HG02870 (cell line): ENCODE measurements around the gene PCP2.
"Not testable (repeated sequence)": the region's sequence is repeated elsewhere in the genome, so short reads cannot be mapped to it uniquely, and the experiment has no call there.

Experiments used
- ATAC-seq: cut with Tn5 transposase; IDR thresholded peaks from one replicate; pipeline ENCODE4 v1.9.1; 2021; ENCODE audit warnings: mild to moderate bottlenecking, moderate library complexity; ENCODE audit not compliant: unreplicated experiment

PCP2 gene

GRCh38 chr19:7662657-7663056 lies 29.1 kb upstream of the PCP2 start:
- ATAC-seq: no peak

GRCh38 chr19:7661744-7662538 lies 28.4 kb upstream of the PCP2 start:
- no peak for ATAC-seq

GRCh38 chr19:7658219-7658686 lies 24.7 kb upstream of the PCP2 start:
- ATAC-seq: no peak

GRCh38 chr19:7657131-7657751 lies 23.7 kb upstream of the PCP2 start:
- no peak for ATAC-seq

GRCh38 chr19:7655581-7655980 lies 22.1 kb upstream of the PCP2 start:
- ATAC-seq: no peak

GRCh38 chr19:7654401-7654800 lies 20.9 kb upstream of the PCP2 start:
- no peak for ATAC-seq

- no peak for ATAC-seq
Measured at GRCh38 chr19:7652061-7652641, 18.6 kb upstream of the PCP2 start.

GRCh38 chr19:7650148-7650547 lies 16.6 kb upstream of the PCP2 start:
- no peak for ATAC-seq

- ATAC-seq: no peak
Measured at GRCh38 chr19:7648265-7649014, 14.9 kb upstream of the PCP2 start.

- ATAC-seq: no peak
Measured at GRCh38 chr19:7647156-7647555, 13.6 kb upstream of the PCP2 start.

GRCh38 chr19:7646426-7646700 lies 12.8 kb upstream of the PCP2 start:
- ATAC-seq: no peak

GRCh38 chr19:7645656-7646425 lies 12.3 kb upstream of the PCP2 start:
- no peak for ATAC-seq

- no peak for ATAC-seq
Measured at GRCh38 chr19:7645163-7645562, 11.6 kb upstream of the PCP2 start.

- ATAC-seq: no peak
Measured at GRCh38 chr19:7644550-7644877, 11.0 kb upstream of the PCP2 start.

- ATAC-seq: not testable (repeated sequence)
Measured at GRCh38 chr19:7643629-7644549, 10.4 kb upstream of the PCP2 start.

- ATAC-seq: no peak
Measured at GRCh38 chr19:7643031-7643415, 9.5 kb upstream of the PCP2 start.

GRCh38 chr19:7642295-7643030 lies 8.9 kb upstream of the PCP2 start:
- ATAC-seq: no peak

GRCh38 chr19:7641290-7642276 lies 8.1 kb upstream of the PCP2 start:
- ATAC-seq: no peak
